Measurements from ENCODE around the gene BANF2.

Gene BANF2

GRCh38 chr20:17710379-17711266 lies 10.9 kb downstream of the BANF2 start:
- no peak for DNase-seq

GRCh38 chr20:17711267-17711627 lies 11.5 kb downstream of the BANF2 start:
- DNase-seq = no peak

- DNase-seq = no peak
Measured at GRCh38 chr20:17712201-17712600, 12.4 kb downstream of the BANF2 start.

GRCh38 chr20:17712708-17713107 lies 12.9 kb downstream of the BANF2 start:
- no peak for DNase-seq

GRCh38 chr20:17714597-17714996 lies 14.8 kb downstream of the BANF2 start:
- DNase-seq = no peak

- no peak for DNase-seq
Measured at GRCh38 chr20:17715075-17715474, 15.3 kb downstream of the BANF2 start.

- DNase-seq = no peak
Measured at GRCh38 chr20:17716331-17716730, 16.6 kb downstream of the BANF2 start.

- no peak for DNase-seq
Measured at GRCh38 chr20:17720755-17721154, 21.0 kb downstream of the BANF2 start.

GRCh38 chr20:17721802-17722486 lies 22.2 kb downstream of the BANF2 start:
- no peak for DNase-seq

- DNase-seq = no peak
Measured at GRCh38 chr20:17722493-17723300, 22.9 kb downstream of the BANF2 start.

- no peak for DNase-seq
Measured at GRCh38 chr20:17723301-17723691, 23.5 kb downstream of the BANF2 start.

- no peak for DNase-seq
Measured at GRCh38 chr20:17725094-17725835, 25.5 kb downstream of the BANF2 start.

GRCh38 chr20:17726902-17727301 lies 27.1 kb downstream of the BANF2 start:
- no peak for DNase-seq

- no peak for DNase-seq
Measured at GRCh38 chr20:17727351-17727750, 27.6 kb downstream of the BANF2 start.

GRCh38 chr20:17728074-17728473 lies 28.3 kb downstream of the BANF2 start:
- no peak for DNase-seq

GRCh38 chr20:17730071-17730470 lies 30.3 kb downstream of the BANF2 start:
- no peak for DNase-seq

- DNase-seq = no peak
Measured at GRCh38 chr20:17731233-17731632, 31.5 kb downstream of the BANF2 start.

GRCh38 chr20:17732907-17733521 lies 33.2 kb downstream of the BANF2 start:
- DNase-seq = no peak

- no peak for DNase-seq
Measured at GRCh38 chr20:17733767-17734304, 34.1 kb downstream of the BANF2 start.

GRCh38 chr20:17734374-17734773 lies 34.6 kb downstream of the BANF2 start:
- DNase-seq = no peak

GRCh38 chr20:17735206-17735804 lies 35.5 kb downstream of the BANF2 start:
- no peak for DNase-seq

All from T-helper 1 cell (primary cell).